ENCODE data around the gene SEMA7A.

The SEMA7A gene

DNA sequence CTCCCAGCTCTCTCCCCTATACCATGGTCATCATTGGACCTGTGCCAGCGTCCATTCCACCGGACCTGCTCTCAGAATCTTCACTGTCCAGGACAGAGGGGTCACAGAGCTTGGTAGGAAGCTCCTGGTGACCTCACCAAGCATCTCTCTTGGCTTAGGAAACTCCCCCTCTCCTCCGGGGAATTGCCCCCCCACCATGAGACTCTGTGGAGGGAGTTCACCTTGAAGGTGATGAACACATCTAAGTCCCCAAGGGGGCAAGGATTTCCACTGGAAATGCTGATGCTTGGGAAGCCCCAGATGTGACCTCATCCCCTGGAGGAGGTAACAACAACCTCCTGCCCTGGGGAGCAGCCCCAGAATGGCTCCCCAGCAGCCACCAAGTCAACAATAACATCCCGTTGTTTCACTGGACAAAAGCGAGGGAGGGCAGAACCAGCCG, 3.2 kb downstream of the SEMA7A start:
- no peak for DNase-seq (ENCODE audit: low read depth)

DNA sequence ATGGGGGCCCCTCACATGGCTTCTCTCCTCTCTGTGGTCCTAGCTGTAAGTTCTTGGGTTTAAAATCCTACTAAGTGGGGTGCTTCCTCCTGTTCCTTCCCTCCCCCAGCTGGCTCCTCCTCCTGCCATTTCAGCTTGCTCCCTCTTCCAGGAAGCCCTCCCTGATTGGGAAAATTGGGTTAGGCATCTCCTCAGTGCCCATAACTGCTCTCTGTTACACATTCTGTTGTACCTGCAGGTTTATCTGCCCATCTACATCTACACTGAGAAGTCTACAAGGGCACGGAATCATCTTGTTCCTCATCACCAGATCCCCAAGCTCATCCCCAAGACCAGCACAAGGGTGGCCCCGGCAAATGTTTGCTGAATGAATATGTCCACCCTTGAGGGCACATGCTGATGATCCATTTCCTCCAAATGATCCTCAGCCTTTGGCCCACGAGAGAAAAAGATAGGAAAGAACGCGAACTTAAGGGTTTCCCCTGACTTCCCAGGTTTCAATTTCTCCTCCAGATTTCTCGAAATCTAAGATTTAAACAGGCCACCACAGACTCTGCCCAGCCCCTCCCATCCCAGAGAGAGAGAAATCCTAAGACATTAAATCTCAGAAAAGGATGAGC, 3.9 kb downstream of the SEMA7A start:
- DNase-seq (ENCODE audit: low read depth) = no peak

DNA sequence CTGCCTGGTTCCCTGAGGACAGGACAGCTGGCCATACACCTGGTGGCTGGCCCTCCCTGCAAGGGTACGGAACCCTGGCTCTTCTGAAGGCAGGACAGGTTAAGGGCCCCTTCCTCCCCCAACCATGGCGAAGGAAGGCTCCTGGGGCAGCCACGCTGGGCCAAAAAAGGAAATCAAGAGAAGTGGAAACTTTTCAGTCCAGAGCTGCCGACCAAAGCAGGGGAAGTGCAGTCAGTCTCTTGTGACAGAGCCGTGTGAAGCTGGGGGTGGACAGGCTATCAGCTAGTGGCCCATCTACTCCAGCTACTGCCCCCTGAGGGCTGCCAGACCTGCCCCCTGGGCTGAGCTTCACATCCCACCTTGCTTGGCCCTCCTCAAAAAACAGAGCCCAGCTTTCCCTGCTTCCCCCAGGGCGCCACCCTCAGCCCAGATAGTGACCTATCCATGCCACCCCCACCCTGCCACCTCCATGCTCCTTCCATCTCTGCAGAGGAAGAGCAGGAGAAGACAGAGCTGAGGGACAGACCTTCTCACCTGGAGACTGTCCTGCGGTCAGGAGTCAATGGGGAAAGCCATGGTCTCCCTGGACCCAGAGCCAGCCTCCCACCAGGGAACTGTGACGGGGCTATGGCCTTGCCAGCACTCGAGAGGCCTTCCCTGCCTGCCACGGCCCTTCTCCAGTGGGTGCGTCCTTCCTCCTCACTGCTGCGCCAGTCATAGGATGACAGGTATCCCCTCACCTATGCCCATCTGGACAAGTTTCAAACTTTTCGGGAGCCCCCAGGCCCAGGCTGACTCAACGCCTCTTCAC, 4.6 kb downstream of the SEMA7A start:
- no peak for DNase-seq (ENCODE audit: low read depth)

DNA sequence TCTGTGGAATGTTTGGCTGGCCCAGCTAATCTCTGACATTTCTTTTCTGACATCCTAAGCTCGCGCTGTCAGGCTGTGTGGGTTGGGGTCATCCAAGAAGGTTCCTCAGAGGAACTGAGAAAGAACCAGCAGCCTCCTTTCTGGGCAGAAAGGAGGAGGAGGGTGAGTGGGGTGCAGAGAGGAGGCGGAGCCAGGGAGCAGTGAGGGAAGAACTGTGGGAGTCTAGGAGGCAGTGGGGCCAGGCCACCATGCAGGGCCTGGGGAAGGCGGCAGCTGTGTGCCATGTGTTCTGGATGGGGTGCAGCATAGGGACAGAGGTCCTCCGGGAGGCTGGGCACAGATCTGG, 5.3 kb downstream of the SEMA7A start:
- DNase-seq (ENCODE audit: low read depth) = no peak

GRCh38 chr15:74427607-74428441, 5.9 kb downstream of the SEMA7A start:
- DNase-seq (ENCODE audit: low read depth) = no peak

DNA sequence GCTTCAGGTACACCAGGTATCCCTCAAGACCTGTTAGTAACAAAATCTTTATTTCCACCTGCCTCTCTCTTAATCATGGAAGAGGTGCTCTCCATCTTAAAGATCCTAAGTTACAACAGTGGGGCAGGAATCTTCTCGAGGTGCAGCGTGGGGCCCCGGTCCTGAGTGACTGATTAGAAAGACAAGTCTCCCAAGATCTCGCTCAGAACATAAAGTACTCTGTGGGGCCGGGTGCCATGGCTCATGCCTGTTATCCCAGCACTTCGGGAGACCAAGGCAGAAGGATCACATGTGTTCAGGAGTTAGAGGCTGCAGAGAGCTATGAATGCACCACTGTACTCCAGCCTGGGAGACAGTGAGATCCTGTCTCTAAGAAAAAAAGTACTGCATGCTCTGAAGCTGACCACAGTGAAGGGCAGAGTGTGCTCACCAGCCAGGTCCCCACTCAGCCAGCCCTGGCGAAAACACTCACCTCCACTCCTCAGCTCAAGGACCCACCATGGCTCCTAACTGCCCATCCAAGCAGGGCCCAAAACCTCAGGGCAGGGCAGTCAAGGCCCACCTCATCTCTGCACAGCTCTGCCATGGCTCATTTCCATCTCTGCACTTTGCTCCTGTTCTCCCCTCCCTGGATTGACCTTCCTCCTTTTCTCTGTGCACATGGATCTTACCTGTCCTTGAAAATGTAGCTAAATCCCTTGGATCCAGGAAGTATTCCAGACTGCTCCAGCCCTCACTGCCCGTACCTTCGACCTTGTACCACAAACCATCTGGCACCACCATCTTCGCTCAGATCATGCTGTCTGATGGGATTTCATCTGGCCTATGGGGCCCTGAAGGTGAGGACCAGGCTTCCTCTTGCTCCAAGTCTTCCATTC, 7.1 kb downstream of the SEMA7A start:
- no peak for DNase-seq (ENCODE audit: low read depth)

GRCh38 chr15:74425630-74426029, 8.1 kb downstream of the SEMA7A start:
- no peak for DNase-seq (ENCODE audit: low read depth)

DNA sequence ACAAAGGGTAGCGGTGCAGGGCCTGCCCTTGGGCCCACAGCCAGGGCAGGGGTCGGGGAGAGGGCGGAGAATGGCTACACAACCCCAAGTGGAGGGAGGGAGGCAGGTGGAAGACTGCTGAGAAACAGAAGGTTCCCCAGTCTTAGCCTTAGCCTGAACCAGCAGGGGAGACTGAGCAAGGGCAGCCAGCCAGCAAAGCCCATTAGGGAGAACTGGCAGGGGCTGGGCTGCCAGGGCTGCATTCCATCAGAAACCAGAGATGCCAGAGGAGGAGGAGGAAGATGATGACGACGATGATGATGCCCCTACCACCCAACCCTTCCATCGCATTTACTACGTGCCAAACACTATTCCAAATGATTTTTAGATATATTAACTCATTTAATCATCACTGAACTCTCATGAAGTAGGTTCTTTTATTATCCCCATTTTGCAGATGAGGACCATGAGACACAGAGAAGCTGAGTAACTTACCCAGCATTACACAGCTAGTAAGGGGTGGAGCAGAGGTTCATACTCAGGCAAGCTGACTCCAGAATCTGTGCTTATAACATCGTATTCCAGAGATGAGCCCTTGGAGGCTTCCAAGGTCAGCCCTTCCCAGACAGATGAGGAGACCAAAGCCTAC, 8.7 kb downstream of the SEMA7A start:
- DNase-seq (ENCODE audit: low read depth) = no peak

- no peak for DNase-seq (ENCODE audit: low read depth)
Observed at GRCh38 chr15:74423431-74424257, 10.1 kb downstream of the SEMA7A start.

DNA sequence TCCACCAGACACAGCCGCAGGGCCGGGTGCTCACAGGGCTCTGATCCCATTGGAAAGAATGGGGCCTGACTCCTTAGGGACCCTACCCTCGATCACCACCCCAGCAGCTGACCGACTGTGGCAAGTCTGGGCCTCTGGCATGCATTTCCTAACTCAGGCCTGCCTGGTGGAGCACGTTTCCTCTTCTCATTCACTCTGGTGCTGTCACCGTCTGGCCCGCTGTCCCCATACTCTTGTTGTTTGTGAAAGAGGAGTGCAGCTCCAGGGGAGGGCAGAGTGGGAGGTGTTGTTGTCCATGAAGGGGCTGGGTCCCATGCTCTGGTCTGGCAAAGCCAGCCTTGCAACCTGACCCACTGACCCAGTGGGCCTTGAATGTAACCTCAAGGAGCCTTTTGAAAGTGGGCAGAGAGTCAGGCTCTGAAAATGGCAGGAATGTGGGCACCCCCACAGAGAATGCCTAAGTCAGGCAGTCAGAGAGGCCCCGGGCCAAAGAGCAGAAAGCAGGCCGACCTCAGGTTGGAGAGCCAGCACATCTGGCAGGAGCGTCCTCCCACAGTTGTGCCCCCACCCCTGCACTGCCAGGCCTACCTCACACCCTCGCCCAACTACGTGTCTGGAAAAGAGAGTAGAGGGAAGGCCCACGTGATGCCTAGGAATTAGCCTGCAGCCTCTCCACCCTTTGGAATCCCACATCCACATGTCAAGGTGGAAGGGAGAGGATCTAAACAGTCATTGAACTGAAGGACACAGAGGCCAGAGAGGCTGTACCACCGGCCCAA, 10.9 kb downstream of the SEMA7A start:
- DNase-seq (ENCODE audit: low read depth) = no peak

- no peak for DNase-seq (ENCODE audit: low read depth)
Observed at GRCh38 chr15:74422265-74422651, 11.5 kb downstream of the SEMA7A start.

- DNase-seq (ENCODE audit: low read depth) = no peak
Observed at GRCh38 chr15:74421302-74422245, 12.2 kb downstream of the SEMA7A start.

DNA sequence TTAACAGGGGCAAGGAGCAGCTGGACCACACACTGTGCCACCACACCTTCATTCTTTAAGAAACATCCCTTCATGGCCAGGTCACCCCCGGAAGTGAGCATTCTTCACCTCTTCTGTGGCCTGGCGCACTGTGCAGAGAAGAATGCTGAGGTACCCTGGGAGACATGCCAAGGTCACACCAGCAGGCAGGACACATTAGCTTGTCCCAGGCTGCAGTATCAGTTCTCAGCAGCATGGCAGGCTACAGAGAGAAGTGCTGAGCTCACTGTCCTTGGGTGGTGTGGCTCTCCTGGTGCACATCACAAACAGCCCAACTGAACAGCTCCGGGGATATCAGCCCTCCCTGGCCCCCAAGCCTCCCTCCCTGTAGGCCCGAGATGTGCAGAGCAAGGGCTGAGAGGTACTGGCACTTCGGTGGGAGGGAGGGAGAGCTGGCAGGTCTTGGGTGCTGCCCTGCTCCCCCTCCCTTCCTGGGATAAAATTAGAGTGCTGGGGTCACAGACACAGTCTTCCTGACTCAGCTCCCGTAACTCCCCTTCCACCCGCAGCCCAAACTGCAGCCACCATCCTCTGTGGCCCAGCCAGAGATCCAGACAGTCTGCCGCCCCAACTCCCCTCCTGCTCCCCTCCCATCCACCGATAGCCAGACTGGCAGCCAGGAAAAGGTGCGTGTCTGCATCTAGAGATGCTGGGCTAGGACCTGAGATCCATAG, 13.4 kb downstream of the SEMA7A start:
- DNase-seq (ENCODE audit: low read depth) = no peak

GRCh38 chr15:74419432-74419831, 14.3 kb downstream of the SEMA7A start:
- no peak for DNase-seq (ENCODE audit: low read depth)

DNA sequence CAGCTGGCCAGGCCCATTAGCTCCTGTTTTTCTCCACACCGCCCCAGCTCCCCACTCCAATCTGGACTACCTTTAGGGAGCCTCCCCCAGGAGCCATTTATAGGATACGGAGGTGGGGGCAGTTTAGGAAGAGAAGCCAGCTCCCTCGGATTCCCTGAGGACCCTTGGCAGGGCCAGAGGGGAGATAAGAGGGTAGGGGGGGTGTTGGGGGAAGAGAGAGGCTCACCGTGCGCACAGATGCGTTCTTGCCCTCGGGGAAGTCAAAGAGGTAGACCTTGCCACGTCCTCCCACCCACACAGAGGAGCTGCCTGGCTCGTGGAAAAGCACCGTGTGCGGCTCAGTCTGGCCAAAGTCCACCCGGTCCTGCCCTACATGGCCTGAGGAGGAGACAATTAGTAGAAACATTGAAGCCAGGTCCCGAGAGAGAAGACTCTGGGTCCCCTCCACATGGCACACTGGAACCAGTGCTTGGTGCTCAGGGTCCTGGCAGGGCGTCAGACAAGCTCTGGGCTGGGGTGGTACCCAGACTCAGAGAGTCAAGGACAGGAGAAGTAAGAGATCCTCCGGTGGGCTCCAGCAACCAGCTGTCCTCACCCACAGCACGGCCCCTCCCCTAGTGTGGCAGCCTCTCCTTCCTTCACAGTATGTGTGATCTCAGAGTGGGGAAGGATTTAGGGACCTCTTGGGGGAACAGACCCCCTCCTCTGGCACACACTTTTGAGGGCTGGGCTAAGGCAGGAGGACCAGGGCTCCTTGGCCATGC, 15.0 kb downstream of the SEMA7A start:
- DNase-seq (ENCODE audit: low read depth) = no peak

GRCh38 chr15:74417670-74418069, 16.1 kb downstream of the SEMA7A start:
- no peak for DNase-seq (ENCODE audit: low read depth)

- no peak for DNase-seq (ENCODE audit: low read depth)
Observed at GRCh38 chr15:74417225-74417624, 16.5 kb downstream of the SEMA7A start.
